Amniotic stem cell (primary cell): ENCODE data around the gene ASIC4.

Experiments
- DNase-seq: peaks from one replicate; lab custom pipeline; 2025; lab: John Stamatoyannopoulos, UW

Gene ASIC4

DNA sequence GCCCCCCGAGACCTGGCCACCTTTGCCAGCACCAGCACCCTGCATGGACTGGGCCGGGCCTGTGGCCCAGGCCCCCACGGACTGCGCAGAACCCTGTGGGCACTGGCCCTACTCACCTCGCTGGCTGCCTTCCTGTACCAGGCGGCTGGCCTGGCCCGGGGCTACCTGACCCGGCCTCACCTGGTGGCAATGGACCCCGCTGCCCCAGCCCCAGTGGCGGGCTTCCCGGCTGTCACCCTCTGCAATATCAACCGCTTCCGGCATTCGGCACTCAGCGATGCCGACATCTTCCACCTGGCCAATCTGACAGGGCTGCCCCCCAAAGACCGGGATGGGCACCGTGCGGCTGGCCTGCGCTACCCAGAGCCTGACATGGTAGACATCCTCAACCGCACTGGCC, 554 bp downstream of the ASIC4 start:
- DNase-seq, result no peak

DNA sequence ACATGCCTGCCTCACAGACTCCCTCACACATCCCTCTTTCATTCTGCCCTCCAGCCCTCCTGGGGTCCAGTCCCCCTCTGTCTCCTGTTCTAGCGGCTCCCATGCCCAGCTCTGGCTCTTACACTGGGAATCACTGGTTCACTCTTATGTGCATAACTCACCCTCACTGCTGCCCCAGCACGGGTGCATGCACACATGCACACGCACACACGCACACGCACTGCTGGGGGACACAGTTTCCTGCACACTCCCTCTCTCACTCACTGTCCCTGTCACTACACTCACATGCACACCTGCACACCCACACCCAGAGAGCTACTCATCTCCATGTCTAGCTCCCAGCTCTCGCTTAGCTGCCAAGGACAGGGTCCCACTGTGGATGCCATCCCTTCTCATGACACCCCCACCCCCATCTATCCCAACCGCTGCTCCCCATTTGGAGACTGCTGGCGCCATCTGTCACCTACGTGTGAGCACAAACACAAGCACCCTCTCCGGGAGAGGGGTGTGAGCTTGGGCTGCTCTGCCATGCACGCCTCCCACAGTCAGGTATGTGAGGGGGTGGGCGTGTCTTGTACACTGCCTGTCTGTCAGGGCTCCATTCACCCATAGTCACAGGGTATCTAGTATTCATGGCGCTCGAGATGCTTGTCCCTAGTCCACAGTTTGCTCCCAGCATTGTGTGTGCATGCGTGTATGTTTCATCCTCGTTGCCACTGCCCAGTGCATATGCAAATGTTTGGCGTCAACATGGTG, 1.8 kb downstream of the ASIC4 start:
- no peak for DNase-seq

DNA sequence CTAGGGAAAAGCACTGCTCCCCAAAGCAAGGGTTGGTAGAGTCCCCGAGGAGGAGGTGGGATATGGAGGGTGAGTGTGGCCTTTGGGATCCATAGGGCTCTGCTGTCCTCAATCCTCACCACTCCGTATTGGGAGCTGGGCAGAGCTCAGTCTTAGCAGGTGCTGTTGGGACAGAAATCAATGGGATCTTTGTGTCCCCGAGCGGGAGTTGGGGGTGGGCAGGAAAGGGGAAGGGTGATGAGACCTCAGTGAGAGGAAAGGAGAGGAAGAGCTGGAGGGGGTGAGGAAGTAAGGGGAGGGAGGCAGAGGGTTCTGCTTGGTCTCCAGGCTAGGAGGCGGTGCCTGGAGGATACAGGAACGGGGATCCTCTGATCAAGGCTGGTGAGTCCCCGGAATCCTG, 2.6 kb downstream of the ASIC4 start:
- no peak for DNase-seq

DNA sequence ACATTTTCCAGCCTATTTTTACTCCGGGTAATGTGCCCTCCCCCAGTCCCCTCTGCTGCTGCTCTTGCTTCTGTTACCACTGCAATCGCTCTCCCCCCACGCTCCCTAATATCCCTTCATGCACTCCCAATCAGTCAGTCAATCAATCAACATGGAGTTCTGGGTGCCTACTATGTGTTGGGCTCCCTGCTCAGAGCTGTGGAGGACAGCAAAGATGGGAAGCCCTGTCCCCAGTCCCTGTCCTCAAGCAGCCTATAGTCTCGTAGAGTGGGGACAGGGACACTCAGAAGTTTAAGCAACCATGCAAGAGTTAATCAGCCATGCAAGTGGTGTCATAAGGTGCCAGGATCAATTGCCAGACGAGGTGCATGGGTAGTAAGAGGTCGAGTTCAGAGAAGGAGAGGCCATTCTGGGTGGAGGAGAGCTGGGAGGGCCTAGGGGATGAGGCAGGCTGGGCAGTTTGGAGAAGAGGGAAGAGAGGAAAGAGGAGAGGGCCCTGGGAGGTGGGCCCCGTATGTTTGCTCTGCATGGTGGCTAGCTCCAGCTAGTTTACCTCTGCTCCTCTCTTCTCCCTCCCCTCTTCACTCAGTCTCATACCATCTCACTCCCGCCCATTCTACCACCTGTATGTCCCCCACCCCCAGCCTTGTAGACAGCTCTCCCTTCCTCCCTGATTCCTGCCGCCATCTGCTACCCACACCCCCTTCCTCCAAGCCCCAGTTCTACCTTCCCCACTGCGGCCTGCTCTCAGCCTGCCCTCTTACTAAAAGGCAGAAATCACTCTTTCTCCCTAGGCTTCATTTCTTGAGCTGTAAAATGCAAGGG, 3.9 kb downstream of the ASIC4 start:
- DNase-seq, result no peak

DNA sequence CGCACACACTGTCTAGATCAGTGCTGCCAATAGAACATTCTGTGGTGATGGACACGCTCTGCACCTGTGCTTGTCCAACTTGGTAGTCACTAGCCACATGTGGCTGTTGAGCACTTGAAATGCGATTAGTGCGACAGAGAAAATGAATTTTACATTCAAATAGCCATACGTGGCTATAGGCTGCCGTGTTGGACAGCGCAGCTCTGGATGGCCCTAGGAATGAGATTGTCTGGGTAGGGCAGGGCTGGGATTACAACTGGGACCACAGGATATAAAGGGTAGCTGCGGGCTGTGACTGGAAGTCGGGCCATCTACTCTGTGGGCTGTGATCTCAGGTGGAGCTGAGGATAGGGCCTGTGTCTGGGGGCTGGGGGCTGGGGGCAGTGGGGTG, 5.2 kb downstream of the ASIC4 start:
- no peak for DNase-seq

DNA sequence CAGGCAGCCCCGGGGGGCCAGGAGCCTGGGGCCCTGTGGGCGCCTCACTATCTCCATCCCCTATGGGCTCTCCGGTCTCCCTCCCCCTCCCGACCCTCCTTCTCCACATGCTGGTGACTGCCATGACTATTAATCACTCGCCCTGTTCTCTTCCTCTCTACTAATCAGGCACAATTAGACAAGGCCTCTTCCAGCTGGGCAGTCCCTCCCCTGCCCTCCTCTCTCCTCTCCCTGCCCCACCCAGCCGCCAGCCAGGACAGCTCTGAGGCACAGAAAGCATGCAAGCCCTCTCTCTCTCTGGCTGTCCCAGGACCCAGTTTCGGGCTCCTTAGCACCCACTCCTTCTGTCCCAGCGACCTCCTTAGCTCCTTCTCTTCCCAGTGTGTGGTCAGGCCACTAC, 5.8 kb downstream of the ASIC4 start:
- DNase-seq, result no peak

DNA sequence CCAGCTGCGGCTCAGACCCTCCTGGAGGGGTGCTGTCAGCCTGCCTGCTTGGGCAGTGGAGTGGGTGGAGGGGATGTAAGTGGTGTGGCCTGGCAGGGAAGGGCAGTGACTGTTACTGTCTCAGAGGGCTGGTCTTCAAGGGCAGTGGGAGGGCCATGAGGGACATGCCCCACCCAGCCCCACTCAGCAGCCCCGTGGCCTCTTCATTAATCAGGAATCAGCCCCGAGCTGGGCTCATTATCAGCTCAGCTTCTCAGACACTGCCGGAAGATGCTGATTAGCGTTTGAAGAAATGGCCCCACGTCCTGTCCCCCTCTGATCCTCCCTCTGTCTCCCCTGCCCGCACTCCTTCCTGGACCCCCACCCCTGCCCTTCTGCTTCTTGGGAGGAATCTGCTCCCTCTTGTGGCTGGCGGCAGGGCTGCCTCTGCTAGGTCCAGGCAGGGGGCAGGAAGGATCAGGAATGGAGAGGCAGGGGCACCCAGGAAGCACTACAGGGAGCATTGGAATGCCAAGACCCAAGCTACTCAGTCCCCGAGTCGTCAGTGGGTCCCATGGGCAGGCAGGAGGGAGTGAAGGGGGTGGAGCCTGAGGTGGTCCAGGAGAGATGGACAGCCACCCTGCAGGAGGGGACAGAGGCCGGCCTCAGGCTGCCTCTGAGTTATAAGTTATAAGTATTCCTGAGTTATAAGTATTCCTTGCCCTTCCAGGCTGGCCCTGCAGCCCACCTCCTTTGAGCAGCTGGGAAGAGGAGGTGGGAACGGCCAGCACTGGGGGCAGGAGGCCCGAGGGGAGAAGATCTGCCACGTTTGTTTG, 7.0 kb downstream of the ASIC4 start:
- DNase-seq, result no peak

DNA sequence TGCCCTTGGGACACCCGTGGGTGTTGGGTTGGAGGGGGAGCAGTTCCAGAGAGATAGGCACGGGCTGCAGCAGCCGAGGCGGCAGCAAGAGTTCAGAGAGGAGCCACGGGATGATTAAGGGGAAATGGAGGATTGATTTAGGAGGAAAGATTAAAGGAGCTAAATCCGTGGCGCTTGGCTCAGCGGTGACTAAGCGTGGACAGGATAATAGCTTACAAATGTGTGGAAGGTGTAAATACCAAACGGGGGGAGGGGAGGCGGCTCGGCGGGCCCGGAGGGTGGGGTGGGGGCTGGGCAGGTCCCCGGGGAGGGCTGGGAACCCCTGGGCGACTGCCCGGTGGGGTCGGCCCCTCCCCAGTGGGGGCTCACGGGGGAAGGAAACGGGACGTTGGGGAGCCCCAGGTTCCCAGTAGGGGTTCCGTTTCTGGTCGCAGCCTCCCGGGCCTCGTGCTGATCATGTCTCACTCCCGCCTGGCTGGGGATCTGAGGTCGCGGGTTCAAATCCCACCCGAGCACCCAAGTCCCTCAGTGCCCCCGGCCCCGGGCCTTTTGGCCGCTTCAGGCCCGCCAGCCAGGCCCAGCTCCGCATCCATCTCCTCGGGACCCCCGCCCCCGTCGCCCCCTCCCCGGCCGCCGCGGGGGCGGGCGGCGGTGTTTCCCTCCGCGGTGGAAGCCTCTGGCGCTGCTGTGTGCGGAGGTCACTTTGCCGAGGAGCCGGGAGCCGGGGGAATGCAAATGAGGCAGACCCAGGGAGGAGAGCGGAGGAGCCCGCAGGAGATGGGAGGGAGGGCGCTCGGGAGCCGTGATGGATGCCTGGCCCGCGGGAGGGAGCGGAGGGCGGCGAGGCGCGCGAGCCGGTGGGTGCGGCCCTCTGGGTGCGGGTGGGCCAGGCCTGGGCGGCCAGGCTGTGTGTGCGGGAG, 8.1 kb downstream of the ASIC4 start:
- DNase-seq, result peak; percentile 22

DNA sequence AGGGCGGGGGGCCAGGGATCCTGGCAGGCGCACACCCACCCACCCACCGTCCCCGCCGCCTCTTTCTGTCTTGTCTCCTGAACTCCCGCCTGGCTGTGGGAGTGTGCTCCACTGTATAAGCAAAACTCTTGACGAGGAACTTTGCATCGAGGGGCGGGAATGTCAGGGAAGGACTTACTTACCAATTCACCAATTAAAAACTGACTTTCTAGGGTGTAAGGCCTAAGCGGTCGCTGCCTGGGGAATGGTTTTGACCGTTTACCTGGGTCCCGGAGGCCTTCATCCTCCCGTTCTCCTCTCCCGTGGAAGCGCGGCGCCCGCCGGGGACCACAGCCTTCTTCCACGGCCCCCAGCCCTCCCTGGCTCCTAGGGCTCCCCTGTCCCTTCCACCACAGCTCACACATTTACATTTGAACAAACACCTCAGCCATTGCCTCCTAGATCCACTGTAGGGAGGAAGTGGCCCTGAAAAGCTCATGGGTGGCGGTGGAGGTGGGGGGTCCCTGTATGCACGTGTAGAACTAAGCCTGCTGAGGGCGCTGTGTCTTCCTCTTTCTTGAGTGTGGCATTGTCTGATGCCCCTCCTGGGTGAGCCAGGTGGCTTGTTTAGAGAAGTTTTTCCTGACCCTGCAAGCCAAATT, 8.9 kb downstream of the ASIC4 start:
- no peak for DNase-seq

DNA sequence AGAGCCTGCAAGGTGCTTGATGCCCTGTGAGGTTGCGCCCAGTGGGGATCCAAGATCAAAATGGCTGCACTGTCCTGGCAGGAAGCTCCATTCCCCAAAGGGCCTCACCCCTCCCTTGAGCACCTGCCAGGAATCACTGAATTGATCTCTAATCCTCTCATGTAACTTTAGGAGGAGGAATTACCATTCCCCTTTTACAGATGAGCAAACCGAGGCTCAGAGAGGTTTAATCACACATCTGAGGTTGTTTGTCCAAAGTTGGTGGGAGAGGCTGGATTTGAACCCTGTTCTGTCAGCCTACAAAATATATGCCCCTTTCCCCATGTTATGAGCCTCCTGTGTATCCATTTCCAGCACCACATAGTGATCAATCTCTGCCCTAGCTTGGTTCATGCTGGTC, 10.5 kb downstream of the ASIC4 start:
- DNase-seq, result no peak

DNA sequence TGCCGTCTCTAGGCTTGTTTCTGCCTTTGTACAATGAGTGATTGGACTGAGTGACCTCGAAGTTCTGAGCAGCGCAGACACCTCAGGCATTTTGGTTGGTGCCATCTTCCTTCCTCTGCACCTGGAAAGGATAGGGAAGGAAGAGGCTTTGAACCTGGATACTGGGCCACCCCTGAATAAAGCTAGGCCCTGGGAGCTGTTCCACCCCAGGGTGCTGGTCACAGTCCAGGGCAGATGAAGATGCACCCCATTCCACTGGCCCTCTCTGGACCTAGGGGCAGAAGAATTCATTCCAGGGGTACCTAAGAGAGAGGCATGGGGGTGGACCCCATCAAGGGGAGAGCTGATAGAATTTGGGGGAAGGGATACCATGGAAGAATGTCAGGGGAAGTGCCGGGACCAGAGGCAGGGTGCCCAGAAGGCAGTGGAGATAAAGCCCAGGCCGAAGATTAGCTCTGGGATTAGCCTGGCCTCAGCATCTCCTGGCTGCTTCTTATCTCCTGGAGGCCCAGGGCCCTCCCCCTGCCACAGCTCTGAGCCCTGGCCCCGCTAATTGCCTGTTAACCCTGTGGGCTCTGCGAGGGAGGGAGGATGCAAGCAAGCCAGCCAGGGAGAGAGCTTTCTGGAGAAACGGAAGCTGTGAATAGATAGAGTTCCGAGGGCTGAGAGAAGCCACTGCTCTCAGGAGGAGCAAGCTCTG, 11.4 kb downstream of the ASIC4 start:
- DNase-seq, result no peak

DNA sequence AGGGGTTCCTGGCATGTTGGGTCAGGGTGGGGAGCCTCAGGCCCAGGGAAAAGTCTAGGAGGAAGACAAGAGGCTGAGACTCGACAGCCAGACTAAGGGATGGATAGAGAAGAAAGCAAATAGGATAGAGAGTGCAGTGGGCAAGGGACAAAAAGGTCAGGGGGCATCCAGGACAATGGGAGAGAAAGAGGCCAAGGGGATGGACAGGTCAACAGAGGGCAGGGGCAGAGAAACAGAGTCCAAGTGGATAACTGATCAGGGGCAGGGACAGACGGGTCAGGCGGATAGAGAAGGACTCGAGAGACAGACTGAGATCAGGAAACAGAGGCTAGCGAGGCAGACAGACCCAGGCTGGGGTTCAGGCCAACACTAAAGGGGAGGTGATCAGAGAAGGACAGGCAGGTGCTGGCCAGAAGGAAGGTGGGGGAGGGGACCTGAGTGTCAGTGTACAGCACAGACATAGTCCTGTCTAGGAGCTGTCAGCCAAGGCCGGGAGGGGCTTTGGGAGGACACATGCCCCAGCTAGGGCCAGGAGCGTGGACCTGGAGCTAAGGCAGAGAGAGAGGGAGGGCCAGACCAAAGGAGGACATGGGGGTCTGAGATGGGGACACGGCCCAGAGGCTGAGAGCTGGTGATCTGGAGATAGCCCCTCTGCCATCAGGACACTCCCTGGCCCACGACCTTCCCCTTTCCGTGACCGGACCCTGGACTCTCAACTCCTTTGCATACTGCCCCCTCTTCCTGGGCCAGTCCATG, 12.2 kb downstream of the ASIC4 start:
- DNase-seq, result no peak

DNA sequence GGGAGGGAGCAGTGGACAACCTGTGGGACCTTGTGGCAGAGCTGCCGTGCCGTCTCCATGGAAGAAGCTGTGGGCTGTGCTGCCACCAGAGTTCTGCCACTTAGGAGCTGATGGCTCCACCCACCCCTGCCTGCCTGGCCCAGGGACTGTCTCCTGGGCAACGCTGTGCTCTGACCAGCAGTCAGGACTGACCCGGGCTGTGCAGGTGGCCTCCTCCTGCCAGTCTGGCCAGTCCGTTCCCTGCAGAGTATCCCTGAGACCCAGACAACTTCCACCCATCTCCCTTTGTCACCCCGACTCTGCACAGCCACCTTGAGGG, 12.8 kb downstream of the ASIC4 start:
- DNase-seq, result no peak

DNA sequence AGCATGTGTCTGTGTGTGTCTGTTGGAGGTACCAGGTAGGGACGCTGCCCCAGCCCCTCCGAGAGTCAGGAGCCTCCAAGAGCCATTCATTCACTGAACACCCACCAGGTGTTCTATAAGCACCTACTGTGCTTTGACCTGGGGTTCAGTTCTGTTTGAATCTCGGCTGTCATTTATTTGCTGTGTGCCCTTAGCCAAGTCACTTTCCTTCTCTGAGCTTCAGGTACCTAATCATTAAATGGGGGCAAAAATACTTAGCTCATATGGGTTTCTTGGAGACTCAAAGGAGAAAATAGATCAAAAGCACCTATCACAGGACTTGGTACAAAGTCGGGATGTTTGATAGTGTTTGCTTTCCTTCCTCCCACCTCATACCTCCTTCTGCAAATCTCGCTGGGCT, 13.2 kb downstream of the ASIC4 start:
- no peak for DNase-seq

DNA sequence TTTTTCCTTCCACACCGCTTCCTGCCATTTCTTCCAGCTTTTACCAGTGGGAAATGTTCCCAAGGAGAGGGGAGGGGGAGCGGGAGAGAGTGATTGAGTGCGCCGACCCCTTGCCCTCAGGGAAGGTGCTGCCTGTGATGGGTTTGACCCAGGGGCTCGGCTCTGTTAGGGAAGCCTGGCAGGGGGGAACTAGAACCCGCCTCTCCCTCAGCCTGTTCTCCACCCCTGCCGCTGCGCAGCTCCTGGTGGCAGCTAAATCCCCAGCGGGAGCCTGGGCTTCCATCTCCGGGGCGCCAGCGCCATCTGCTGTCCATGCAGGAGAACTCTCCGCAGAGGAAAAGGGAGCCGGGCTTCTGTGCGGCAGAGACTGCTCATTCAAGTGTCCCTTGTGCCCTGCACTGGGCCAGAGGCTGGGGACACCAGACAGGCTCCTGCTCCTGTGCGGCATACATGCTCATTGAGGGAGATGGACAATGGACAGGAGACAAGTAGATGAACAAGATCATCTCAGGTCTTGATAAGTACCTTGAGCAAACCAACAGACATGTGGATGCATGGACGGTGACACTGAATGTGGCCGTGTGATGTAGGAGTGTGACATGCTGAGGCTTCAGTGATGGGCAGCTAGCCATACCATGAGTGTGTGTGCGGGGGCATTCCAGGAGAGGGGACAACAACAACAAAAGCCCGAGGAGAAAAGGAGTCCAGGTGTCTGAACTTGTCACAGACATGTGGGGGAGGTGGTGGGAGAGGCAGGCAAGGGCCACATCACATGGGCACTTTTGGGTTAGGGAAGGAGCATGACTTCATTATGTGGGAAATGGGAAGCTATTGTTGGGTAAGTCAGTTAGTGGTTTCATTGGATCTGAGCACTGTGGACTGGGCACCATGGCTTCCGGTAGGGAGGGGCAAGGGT, 16.0 kb downstream of the ASIC4 start:
- DNase-seq, result peak; percentile 77

DNA sequence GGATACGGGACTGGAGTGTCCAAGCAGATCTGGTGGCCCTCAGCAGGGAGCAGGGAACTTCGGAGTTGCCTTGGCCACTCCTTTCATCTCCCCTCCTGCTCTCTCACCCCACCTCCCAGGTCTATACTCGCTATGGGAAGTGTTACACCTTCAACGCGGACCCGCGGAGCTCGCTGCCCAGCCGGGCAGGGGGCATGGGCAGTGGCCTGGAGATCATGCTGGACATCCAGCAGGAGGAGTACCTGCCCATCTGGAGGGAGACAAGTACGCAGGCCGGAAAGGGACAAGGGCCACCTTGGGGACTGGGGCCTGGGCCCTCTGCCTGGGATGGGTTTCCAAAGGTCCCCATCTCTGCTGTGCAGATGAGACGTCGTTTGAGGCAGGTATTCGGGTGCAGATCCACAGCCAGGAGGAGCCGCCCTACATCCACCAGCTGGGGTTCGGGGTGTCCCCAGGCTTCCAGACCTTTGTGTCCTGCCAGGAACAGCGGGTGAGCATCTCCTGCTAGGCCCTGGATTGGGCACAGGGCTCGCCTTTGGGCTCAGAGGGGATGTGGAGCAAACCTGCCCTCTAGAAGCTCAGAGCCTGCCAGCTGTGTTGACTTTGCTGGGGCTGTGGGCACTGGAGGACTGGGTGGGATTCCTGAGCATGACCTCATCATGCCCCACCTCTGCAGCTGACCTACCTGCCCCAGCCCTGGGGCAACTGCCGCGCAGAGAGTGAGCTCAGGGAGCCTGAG, 17.5 kb downstream of the ASIC4 start:
- no peak for DNase-seq

DNA sequence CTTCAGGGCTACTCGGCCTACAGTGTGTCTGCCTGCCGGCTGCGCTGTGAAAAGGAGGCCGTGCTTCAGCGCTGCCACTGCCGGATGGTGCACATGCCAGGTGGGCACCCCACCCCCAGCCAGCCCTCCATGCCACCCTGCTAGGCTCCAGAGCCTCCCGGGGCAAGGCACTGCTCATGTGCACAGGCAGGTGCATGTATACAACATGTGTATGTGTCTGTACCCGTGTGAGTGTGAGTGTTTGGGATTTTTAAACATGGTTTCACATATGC, 18.0 kb downstream of the ASIC4 start:
- no peak for DNase-seq

DNA sequence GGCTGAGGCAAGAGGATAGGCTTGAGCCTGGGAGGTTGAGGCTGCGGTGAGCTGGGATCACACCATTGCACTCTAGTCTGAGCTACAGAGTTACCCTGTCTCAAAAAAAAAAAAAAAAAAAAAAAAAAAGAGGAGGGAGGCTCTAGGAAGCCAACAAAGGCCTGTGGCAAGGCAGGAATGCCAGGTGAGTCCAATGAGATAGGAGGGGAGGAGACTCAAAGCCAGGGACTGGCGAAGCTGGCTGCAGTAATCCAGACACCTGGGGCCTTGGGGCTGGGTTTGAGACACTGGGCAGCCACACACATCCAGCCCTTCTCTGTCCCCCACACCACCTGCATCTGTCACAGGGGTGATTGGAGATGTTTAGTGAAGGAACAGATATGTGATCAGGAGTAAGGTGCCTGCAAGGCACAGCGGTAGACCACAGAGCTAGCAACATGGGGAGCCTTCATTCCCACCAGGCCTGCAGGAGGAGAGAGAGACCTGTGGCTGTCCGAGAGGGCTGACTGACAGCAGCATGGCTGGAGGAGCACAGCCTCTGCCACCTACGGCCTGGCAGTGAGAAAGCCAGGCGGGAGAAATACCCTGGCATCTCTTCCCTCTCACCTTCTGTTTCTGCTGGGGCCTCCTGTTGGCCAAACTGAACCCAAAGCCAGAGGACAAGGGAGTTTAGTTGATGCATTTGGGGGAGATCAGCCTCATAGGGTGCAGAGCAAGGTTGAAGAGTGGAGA, 19.8 kb downstream of the ASIC4 start:
- no peak for DNase-seq
